Activated naive CD4-positive, alpha-beta T cell treated with anti-CD3 and anti-CD28 coated beads, Interleukin-2, amount 50 U/mL, for 16 hours (primary cell): ENCODE measurements around the gene RNU6-8.

Source experiments
- DNase-seq: peaks from one replicate; pipeline ENCODE4 v3.0.0-alpha.2; 2020

Gene RNU6-8

DNA sequence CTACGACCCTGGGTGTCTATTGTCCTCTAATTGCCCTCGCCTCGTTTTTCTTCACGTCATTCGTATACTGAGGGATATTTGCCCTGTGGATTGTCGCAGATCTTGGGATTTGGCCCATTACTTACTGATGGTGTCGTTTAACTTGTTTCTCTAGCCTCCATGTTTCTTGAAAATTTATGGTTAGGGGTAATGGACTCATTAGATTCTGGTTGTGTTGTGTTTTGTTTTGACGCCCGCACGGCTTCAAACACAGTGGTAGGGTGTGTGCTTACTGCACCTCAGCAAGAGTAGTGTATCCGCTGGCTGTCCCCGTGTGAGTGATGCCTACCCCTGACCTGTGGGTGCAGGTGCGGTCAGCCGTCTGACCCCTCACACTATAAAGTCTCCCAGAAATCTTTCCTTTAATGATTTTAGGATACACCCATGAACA is 874 bp upstream of the RNU6-8 start:
- peak; percentile 18 for DNase-seq

DNA sequence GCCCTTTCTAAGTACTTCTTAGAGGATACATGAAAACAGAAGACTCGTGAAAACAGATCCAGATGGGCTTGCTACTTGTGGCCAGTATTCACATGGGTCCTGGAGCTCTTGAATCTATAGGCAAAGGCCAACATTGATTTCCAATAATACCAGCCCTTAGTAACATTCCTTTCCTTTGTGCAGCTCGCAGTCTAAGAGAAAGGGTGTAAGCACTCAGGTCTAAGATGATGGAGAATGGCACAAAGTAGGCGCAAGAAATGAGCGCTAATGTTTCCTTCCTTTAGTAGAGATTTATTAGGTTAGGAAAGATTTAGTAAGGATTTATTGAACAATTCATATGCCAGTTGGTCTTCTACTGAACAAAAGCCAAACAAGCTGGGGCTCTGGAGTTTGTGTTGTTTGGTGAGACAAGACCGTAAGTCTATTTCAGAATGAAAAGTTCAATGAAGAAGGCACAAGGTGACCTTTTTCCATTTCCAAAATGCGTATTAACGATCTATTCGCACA is 525 bp downstream of the RNU6-8 start:
- DNase-seq = no peak

DNA sequence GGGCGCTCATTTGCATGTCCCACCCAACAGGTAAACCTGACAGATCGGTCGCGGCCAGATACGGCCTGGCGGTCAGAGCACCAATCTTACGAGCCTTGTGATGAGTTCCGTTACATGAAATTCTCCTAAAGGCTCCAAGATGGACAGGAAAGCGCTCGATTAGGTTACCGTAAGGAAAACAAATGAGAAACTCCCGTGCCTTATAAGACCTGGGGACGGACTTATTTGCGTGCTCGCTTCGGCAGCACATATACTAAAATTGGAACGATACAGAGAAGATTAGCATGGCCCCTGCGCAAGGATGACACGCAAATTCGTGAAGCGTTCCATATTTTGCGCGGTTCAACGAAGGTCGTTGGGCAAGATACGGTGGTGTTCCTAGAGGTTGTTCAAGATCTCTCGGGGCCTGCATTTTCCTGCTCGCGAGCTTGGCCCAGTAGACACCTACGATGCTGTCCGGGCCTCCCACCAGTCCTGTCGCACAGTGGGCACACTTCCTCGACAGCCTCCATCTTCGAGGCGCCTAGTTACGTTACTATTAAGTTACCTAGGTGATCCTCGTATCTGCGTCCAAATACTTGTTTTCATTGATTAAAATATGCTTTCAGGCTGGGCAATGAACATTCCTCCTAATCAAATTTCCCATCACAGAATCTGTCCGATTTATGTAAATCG is 1.1 kb downstream of the RNU6-8 start, which contains the start of gene RNU6-7:
Gene RNU6-7 (plus strand): TSS at position 230 of the 675 bp plus-strand sequence.
- DNase-seq = peak; percentile 45

DNA sequence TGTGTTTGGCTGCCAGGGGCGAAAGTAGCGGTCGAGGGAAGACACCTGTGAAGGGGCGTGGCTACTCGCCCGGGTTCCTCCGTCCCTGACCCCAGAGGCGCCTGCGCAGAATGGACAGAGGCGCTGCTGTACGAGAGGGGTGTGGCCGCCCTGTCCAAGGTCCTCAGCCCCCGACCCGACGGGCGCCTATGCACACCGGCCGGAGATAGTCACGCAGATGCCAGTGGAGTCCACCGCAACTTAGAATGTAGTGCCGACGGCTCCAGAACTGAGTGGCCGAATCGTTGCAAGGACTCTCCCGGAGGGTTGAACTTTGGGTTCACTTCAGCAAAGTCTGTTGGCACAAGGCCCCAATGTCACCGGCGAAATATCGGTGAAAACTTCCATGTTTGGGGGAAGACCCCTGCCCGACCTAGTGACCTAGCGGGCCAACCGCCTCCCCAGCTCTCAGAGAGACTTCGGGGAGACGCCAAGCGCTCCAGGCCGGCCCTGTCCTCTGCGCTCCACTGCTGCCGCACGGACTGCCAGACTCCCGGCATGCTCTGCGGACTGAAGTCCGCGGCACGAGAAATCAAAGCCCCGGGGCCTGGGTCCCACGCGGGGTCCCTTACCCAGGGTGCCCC is 1.8 kb downstream of the RNU6-8 start:
- DNase-seq = peak; percentile 83

DNA sequence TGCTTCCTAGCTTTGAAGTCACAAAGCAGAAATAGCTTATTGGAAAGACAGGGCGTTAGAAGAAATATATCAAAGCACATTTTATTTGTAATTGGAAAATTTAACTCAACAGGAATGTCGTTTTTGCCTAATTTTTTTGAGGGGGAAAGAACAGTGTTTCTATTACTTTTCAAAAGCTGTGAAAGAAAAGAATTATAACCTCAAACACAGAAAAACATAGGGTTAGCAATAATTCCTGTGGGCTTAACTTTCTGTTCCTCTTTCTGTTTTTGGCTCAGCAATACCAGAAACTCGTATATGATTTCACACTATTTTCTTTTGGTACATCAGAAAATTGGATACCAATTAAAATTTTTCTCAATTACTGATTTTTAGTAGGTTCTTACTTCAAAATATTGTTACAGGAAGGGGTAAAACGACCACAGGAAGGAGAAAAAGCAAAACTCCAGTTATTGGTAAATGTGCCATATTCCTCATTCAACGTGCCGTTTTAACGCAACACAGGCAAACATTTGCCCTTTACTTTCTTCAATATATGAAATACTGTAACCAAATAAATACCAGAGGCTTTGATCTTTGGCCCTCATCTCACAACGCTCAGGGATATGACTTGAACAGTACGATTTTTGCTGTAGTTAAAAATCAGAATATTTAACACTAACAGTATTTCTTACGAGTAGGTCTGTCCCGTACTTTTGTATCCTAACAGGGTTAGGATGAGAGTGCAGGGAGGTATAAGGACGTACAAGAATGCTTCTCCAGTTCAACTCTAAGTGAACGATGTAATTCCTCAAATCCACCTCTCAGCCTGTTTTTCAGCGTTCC is 2.5 kb downstream of the RNU6-8 start:
- no peak for DNase-seq

DNA sequence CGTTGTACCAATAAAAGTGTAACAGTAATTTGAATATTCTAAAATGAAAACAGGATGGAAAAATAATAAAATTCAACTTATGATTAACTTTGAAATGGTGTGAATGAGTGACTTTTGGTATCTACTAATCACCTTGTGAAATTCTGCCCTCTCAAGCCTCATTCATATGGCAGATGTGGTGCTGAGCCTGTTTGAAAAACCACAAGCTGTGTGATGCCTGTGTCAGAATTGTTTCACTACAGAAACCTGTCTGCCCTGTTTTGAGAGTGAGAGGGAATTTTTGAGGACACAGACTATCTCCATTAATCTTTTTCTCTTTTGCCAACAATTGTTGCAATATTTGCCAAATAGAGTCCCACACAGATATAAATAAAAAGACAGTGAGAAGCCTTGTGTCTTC is 5.2 kb downstream of the RNU6-8 start:
- no peak for DNase-seq

DNA sequence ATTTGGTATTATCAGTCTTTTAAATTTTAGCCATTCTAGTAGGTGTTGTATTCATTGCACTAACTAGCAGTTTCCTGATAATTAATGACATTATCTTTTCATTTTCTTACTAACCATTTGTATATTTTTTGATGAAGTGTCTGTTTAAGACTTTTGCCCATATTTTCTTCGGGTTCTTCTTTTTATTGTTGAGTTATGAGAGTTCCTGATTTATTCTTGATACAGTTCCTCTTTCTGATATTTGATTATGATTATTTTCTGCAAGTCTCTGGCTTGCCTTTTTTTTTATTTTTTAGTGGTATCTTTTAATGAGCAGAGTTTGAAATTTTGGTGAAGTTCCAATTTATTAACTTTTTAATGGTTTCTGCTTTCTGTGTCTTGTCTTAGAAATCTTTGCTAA is 7.4 kb downstream of the RNU6-8 start:
- no peak for DNase-seq

DNA sequence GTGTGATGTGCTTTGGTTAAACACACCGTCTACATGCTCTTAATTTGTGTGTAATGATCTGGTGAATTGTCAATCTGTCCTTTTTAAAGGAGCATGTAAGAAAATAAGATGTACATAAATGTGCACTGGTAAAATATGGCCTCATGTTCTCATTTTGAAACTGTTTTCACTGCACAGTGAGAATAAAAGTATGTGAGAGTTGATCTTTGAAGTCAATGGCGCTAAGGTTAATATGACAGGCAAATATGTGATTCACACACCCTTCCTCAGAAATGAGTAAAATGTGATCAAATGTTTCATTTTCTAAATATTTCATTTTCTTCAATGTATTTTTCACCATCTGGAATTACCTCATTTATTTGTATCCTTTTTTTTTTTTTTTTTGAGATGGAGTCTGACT is 9.5 kb downstream of the RNU6-8 start:
- no peak for DNase-seq

DNA sequence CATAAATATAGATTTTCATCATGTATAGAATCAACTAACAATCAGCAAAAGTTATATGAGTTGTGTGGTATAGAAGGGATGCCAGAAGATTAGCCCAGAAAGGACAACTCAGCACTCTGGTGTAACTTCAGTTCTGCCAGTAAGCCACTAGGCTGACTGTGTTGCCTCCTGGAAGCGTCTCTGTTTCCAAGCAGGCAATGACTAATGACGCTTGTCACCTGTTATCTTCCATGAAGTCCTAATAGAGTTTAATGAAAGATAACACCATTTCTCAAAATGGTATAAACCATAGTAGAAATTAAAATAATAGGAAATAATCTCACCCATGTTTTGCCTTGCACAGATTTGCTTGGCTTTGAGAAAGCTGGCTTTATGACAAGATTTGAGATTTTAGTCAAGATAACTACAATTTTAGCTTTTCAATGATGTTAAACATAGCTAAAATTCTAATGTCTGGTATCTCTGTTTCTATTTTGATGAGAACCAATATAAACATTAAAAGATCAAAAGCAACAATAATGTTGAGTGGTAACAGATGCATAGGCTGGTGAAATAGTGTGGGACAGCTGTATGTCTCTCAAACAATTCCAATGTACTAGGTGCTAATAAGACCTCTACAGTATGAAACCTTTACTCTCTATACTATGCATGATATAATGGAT is 10.2 kb downstream of the RNU6-8 start:
- no peak for DNase-seq

DNA sequence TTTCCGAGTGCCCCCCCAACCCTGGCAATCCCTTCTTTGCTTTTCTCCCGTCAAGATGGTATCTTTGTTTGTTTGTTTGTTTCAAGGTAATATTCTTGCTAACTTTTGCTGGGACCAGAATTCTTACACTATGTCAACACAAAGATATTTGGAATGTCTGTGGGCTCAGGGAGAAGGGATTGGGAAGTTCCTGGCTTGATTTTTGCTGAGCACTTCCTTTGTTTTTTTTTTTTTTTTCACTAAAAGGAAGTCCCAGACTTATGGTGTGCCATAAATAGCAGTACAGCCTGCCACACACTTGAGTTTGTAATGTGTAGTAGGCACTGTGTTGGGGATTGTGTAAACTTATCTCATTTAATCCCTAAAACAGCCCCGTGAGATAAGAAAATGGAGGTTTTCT is 12.4 kb downstream of the RNU6-8 start:
- DNase-seq = no peak

DNA sequence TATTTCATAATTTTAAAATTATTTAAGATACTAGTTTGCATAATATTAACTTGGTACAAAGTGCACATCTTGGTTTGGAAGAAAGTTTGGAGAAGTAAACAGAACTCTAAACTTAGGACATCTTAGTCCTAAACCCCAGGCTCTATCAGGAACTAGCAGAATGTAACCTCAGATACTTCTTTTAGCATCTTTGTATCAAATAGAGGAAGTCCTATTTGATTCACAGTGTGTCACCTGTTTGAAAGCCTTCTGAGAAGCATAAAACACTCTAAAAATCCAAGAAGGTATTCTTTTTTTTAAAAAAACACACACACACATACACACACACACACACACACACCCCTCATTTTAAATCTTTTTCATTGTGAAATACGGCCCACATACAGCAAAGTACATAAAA is 13.3 kb downstream of the RNU6-8 start:
- no peak for DNase-seq

DNA sequence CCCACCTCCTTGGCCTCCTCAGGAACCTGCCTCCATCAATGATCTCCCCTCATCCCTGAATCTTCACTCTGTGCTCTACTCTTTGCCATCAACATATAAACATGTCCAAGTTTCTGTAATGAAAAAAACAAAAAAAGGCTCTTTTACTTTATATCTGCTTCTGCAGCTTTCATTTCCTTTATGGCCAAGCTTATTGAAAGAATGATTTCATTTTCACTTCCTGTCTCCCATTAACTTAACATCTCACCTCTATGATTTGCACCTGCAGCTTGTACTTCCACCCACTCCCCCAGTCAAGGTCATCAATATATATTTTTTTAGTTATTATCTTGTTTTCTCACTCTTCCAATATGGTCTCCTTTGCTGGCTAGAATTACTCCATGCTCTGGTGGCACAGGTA is 16.8 kb downstream of the RNU6-8 start:
- DNase-seq = no peak

DNA sequence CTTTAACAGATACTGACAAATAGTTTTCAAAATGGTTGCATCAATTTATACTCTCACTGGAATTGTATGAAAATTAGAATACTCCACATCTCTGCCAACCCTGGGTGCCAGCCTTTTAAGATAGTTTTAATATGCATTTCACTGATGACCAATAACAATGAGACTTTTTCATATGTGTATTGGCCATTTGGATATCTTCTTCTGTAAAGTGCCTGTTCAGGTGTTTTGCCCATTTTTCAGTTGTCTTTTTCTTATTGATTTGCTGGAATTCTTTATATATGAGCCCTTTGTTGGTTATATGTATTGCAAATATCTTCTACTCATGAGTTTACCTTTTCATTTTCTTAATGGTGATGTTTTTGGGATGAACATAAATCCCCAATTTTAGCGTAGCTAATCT is 18.0 kb downstream of the RNU6-8 start:
- DNase-seq = no peak

DNA sequence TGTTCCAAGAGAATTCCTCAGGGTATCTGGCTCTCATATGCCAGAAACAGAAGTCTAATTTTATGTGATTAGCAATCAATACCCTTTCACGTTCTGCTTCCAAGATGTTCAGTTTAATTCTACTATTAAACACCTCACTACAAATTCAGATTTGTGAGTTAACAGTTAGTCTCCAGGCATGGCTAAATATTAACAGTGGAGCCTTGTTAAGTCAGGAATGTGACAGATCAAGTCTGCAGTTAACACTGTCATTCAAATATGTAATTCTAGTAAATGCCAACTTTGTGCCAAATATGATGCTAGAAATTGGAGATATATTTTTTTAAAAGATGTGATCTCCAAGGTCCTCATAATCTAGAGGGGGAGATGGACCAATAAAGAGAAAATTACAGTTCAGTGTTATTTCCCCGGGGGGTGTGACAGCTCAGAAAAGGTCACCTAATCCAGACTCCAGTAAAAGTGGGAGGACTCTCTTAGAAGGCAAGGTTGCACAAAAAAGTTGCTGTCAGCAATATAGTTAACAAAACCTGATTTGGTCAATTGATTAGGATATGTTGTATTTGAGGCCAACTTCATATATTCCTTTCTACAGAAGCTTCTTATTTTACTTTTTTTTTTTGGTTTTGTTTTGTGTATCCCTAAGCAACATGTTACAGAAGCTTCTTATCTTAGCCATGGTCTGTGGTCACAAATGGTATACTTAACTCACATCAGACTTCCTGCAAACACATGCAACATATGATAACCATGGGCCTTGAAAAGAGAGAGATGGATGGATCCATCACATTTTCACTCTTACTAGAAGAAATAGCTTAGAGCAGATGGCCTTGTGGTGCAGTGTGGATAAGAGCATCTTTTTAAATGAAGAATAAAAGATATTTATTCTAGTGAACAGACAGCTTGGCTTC is 19.7 kb downstream of the RNU6-8 start:
- DNase-seq = no peak

DNA sequence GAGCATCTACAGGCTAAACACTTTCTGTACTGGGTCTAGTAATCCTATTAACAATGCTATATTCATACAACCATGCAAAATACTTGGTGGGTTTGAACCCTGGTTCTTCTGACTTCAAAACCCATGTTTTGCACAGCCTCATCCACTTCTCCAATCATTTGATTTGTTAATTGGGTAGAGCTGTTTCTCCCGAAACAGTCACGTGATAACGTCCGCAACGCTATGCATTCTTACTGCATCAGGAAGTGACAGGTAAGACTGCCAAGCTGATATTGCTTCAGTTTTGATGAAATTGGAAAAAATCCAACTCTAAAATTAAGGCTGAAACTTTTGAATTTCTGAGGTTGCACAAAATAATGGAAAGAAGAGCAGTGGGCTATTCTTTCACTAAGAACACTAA is 31.6 kb downstream of the RNU6-8 start:
- no peak for DNase-seq

DNA sequence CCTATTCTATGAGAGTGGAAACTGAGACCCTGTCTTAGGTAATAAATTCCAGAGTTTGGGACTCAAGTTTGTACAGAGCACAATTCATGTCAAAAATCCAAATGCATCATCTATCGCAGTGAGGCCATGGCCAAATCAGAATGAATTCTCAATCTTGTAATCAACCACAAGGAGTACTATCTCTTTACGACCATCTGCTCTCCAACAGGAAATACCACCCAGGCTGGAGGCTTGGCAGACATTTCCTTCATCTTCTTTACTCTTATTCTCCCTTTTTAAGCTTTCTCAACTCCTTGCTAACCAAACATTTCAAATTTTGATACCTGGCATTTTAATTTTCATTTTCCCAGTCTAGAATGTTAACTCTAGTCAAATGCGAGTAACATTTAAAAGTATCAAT is 33.9 kb downstream of the RNU6-8 start:
- no peak for DNase-seq

DNA sequence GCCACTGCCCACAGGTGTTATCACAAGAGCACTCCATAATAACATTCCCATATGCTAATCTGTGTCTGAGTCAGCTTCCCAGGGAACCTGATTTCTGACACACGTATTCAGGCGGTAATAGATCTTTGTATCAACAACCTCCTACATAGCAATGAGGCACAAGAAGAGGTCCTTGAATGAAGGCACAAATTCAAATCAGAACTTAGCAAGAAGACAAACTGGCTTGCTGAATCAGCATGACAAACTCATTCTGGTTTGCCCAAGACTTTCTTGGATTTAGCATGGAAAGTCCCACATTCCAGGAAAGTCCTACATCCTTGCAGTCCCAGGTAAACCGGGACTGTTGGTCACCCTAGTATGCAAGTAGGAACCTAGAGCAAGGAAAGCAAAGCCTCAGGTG is 35.2 kb downstream of the RNU6-8 start:
- DNase-seq = no peak

DNA sequence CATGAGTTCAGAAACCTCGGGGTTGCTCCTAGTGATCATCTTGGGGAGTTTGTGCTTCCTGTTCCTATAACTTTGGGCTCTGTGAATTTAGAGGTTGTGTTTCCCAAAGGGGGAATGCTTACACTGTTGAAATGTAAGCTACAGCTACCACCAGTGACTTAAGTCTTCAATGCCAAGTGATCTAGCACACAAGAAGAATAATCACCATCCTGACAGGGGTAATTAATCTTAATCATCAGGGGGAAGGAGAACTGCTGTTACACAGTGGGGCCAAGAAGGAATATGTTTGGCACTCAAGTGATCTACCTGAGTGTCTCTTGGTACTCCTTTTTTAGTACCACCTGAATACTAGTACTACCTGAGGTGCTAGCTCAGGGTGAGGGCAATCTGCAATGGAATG is 36.1 kb downstream of the RNU6-8 start:
- no peak for DNase-seq

DNA sequence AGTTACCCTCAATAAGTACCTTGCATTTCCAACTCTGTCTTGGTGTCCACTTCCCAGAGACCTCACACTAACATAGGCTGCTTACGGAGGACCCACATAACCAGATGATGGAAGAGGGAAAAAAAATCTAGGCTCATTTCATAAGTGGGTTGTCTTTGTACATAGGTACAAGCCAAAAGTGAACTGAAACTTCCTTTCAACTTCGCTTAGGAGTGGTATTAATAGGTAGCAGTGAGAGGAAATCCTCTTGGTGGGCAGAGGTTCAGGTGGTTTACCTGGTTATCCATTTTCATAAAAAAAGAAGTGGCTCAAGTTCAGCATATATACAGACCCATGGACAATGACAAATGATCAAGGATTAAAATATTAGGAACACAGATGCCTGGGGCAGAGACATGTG is 37.0 kb downstream of the RNU6-8 start:
- DNase-seq = no peak
